ENCODE measurements around the gene ZNF329.

ZNF329 gene

DNA sequence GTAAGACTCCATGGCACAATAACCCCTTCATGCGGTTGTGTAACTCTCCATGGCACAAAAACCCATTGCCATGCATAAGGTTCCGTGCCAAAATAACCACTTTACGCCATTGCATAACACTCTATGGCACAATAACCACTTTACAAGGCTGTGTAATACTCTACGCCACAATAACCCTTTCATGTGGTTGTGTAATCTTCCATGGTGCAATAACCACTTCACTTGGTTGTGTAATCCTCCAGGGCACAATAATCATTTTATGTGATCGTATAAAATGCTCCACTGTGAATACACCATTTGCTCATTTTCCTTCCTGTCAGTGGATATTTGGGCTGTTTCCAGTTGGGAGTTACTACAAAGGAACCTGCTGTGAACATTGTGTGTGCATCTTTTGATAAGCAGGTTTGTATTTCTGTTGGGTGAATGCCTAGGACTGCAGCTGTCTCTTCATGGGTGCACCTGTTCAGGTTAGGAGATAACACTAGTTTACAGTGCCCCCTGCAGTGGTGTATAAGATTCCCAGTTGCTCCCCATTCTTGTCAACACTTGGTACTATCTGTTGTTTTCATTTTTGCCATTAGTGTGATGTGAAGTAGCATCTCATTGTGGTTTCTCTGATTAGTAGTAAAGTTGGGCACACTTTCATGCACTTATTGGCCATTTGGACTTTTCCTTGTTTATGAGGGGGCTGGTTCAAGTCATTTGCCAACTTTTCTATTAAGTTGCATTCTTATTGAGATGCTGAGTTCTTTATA lies 31.4 kb downstream of the ZNF329 start:
- DNase-seq (no peak), ATAC-seq (no peak)

DNA sequence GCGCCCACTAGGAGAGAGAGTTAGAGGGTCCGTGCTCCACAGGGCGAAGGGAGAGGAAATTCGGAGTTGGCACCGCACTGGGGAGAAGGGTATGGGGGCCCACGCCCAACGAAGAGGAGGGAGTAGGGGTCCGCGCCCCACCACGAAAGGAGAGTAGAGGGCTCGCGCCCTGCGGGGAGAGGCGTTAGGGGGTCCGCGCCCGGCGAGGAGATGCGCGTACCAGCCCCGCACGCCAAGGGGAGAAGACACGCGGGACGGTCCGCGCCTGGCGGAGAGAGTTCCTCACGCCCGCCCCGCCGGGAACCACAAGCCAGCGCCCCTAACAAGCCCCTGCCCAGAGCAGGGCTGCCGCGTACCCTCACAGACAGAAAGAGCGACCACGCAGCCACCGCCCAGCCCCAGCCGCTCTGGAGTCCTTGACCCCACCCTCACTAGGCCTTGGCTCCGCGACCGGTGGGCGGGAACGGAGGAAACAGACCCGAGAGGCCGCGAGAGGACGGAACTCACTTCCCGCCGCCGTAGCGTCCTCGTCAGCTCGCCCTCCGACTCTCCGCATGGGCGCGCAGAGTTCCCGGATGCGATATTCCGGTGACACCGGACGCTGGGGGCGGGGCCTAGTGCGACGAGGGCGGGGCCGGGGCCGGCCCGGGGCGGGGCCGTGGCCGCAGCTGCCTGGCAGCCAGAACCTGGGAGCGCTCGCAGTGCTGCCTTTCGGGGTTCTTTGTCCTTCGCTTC lies 32.6 kb downstream of the ZNF329 start:
- no peak for ATAC-seq
- no peak for DNase-seq

DNA sequence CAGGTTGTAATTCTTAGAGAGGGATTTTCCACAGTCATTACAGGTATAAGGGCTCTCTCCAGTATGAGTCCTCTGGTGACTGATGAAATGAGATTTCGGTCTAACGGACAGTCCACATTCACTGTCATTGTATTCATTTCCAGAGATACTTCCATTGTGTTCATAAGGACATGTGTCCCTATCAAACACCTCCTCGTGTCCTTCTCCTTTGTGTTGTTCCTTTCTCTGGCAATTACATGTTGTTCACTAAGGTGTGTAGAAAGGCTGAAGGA lies 42.1 kb downstream of the ZNF329 start:
- ATAC-seq (no peak), DNase-seq (no peak)

DNA sequence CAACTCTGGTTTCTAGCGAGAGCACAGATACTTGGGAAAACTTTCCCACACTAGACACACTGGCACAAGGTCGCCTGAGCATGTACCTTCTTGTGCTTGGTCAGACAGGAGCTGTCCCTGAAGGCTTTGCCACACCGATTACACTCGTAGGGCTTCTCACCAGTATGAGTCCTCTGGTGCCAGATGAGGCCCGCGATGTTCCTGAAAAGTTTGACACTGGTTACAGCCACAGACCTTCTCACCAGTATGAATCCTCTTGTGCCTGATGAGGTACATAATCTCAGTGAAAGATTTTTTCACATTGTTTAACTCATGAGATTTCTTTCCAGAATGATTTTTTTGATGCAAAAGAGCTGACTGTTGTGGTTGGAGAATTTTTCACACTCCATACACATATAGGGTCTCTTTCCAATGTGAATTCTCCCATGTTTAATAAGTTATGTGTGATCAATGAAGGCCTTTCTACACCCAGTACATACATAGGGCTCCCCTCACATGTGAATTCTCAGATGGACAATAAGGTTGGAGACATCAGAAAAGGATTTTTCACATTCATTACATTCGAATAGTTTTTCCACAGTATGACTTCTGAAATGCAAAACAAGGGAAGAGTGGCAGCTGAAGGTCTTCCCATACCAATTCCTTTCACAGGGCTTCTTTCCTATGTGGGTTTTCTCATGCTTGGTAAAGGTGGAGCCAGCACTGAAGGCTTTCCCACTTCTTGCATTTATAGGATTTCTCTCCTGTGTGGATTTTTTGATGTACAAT lies 42.6 kb downstream of the ZNF329 start:
- no peak for ATAC-seq
- DNase-seq, result no peak

DNA sequence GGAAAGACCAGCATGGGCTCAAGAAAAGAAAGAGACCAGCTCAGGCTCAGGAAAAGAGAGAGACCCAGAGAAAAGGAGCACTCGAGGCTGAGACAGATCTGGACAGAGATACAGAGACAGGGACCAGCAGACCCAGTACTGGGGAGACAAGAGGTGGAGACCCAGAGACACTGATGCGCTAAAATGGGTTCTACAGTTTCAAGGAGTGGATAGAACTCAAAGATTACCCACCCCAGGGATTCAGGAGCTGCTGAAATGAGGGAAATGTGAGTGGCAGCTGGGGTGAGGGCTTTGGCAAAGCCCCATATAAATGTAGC lies 51.9 kb downstream of the ZNF329 start:
- no peak for DNase-seq
- ATAC-seq, result no peak

DNA sequence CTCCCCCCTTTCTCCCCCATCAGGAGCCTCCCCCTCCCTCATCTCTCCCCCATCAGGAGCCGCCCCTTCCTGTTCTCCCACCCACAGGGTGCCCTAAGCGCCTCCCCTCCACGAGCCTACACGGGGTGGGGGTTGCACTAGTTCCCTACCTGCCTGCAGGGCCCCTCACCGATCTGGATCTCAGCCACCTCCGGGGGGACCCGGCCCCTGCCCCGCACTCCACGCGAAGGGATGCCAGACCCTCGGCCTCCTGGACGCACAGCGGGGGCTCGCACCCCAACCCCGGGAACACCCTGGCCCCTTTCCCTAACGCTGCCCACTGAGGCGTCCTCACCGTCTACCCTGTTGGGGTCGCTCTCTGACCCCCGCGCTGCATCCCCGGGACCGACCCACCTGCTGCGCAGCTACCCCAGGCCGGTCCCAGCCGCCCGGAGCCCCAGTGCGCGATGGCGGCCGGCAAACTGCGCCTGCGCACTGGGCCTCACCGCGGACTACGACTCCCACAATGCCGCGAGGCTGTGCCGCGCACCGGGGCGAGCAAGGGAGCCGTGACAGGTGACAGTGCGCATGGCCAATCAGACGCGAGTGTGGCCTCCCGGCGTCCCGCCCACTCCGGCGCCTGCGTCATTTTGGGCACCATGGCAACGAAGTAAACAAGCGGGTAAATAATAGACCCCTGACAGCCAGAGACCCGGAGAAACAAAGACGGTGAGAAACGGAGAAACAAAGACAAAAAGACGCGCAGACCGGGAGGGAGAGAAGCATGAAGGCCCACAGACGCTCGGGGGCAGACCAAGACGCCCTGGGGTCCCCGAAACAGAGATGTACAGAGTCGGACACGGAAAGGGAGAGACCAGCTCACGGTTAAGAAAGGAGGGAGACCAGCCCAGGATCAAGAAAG lies 52.6 kb downstream of the ZNF329 start, which contains the start of gene ZSCAN18:
Gene ZSCAN18 (minus strand): TSS at position 451 of the 901 bp plus-strand sequence. CDS start 7,964 bp downstream, outside the sequence.
- DNase-seq, result peak; percentile 97
- ATAC-seq, result peak; percentile 98

DNA sequence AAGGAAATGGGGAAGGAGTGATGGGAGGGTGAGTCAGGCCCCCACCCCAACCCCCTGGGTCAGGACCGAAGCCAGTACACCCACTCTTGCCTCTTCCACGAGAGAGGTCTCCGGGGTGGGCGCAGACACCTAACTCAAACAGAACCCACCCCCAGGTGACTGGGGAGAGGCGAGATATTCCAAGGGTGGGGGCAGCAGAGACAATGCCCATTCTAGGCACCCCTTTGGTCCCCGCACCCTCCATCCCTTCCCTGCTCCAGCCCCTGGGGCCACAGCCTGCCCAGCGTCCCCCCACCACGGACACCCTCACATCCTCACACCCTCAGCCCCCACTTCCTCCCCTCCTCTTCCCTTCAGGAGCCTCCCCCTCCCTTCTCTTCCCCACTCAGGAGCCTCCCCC lies 53.2 kb downstream of the ZNF329 start:
- DNase-seq, result no peak
- no peak for ATAC-seq

DNA sequence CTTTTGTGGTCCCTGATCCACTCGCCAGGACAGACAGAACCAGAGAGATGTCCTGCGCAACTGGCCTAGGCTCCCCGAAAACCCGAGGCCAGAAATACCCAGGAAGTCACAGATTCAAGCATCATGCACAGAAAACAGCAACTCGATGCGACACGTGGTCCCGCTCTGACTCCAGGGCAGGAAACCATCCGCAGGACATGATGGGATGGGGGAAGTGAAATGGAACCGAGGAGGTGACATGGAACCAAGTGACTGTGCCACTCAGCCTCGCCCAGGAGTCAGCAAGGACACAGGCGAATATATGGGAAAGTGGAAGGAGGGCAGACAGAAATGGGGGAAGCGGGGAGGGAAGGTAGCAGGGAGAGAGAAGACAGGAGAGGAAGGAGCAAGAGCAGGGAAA lies 53.7 kb downstream of the ZNF329 start:
- no peak for ATAC-seq

DNA sequence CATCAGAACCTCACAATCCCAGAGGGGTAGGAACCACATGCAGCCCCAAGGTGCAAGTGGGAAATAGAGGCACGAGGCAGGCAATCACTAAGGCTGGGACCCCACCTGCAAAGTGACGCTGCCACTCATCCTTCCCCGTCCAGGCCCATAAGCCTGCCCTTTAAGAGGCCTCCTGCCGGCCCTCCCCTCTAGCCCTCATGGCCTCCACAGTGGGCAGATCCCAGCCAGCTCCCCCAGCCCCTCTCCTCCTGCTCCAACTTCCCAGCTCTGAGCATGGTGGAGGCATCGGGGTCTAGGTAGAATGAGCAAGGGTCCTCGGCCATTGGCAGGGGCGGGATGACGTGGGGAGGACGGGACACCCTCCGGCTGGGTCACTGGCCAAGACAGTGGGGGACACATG lies 55.3 kb downstream of the ZNF329 start:
- DNase-seq (no peak), ATAC-seq (no peak)

More for the DNA sequence above, 53.7 kb downstream of the ZNF329 start:
- no peak for DNase-seq

DNA sequence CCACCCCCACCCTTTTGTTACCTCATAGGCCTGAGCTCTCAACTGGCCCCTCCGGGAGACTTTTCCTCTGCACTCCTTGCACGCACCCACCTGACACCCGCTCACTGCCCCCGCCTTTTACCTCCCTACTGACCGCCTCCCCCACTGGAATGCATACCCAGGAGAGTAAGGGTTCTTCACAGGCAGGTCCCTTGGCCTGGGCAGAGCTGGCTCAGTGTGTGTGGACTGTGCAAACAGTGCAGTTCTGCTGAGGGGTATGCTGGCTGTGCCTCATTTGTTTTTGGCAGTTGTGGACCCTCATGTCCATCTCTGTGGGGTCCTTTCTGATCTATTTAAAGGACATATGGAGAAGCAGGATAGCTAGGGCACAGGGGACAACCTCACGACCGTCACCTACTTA lies 57.5 kb downstream of the ZNF329 start:
- no peak for DNase-seq

DNA sequence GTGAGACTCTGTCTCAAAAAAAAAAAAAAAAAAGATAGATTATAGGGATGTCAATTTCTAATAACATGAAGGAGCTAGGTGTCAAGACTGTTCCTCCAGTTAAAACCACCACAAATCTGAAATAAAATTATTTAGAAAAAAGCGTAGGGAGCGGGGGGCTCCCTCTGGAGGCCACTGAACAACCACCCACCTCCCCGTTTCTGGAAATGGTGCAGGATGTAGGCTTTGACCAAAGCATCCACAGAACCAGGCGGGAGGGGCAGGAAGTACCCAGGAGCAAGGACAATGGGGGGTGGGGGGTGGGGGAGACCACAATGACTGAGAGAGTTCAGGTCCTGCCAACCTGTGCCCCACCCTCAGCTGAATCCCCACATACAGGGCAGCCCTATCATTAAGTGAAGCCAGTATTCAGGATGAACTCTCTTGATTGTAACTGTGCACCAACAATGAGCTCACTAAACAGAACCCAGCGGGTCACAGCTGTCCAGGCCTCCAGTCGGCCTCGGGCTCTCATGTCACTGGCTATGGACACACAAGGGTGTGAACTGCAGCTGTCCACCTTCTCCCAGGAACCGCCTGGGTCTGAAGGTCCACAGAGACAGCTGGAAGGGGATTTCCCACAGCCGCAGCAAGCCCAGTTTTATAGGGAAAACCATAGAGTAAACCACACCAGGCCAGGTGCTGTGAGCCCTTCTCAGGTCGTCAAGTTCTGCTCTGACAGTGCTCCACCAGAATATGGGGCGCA lies 59.2 kb downstream of the ZNF329 start:
- no peak for DNase-seq
- ATAC-seq, result no peak

More for the DNA sequence above, 57.5 kb downstream of the ZNF329 start:
- no peak for ATAC-seq

DNA sequence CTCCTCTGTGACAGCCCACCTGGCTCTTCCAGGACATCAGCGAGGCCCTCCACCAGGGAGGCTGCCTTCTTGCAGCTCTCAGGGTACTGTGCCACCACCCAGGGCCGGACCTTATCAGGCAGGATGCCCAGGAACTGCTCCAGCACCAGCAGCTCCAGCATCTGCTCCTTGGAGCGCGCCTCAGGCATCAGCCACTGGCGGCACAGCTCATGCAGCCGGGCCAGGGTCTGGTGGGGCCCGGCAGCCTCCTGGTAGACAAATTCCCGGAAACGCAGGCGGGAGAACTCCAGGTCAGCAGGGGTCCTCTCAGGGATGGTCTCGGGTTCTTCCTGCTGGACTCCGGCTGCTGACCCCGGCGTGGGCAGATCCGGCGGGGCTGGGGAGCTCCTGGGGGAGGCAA lies 60.7 kb downstream of the ZNF329 start:
- no peak for ATAC-seq
- no peak for DNase-seq

DNA sequence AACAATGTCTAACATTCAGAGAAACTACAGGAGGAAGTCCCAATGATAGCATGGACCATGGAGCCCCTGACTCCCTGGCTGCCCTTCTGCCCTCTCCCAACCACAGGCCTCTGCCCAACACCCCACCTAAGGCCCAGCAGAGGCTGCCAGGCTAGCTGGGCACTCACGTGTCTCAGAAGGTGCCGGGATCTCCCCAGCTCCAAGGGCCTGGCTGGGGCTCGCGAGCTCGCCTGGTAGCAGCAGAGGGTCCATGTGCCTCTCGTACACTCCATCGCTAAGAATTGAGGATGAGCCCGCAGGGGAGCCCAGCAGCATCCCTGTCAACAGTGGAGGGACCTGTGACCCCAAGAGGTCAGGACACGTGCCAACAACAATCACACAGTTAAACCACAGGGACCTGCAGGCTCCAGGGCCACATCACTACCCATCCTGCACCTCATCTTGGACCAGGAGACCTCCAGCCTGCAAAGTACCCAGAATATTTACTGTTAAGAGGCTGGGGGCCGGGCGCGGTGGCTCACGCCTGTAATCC lies 62.0 kb downstream of the ZNF329 start:
- DNase-seq (no peak), ATAC-seq (no peak)

DNA sequence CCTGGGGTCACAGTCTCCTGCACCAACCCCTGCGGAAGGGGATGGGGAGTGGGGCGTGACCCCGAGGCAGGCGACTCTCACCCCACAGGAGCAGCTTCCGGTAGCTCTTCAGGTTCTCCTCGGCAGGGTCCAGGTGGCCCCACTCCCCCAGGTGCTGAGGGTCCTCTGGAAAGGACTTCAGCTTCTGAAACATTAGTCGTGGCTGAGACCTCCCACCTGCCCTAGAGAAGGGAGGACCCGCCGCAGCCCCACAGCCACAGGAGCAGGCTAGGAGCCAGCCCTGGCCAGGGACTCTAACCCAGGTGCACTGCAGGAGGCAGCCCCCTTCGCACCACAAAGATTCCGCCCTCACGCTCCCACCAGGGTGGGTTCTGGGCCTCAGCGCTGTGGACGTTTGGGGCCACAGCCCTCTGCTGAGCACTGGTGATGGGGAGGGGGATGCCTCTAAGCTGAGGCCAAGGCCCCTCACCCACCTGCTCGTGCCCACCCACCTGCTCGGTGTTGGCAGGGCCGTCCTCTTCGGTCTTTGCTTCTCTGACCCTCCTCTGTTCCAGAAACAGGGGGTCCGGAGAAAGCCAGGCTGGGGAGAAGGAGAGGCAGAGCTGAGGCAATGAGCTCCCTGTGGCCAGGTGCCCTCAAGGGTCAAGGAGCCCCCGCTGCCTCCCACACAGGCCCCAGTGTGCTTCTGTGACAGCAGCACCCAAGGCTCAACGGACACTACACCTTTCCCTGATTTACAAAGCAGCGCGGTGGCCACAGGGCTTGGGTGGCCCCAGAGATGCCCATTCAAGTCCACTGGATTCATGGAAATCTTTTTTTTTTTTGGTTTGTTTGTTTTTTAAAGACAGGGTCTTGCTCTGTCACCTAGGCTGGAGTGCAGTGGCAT lies 63.5 kb downstream of the ZNF329 start:
- ATAC-seq, result no peak
- DNase-seq, result no peak

DNA sequence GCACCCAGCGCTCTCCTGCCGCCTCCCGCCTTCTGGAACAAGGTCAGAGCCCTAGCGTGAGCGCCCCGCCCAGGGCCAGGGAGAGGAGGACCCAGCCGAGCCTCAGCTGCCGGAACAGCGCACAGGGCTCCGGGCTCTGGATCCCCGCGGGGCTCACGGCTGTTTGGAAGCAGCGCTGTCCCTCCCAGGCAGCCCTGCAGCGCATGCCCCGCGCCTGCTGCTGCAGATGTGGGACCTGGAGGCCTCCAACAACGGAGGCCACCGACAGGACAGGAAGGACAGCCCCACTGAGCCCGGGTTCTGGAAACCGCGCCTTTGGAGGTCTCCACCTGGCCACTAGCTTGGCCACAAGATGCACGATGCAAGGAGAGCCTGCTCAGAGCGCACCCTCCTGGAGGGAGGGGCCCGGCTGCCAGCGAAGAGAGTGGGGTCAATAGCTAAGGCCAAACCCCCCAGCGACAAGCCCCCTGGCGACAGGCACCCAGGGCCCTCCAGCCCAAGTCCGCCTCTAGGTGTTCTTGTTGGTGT lies 65.2 kb downstream of the ZNF329 start:
- ATAC-seq, result no peak

DNA sequence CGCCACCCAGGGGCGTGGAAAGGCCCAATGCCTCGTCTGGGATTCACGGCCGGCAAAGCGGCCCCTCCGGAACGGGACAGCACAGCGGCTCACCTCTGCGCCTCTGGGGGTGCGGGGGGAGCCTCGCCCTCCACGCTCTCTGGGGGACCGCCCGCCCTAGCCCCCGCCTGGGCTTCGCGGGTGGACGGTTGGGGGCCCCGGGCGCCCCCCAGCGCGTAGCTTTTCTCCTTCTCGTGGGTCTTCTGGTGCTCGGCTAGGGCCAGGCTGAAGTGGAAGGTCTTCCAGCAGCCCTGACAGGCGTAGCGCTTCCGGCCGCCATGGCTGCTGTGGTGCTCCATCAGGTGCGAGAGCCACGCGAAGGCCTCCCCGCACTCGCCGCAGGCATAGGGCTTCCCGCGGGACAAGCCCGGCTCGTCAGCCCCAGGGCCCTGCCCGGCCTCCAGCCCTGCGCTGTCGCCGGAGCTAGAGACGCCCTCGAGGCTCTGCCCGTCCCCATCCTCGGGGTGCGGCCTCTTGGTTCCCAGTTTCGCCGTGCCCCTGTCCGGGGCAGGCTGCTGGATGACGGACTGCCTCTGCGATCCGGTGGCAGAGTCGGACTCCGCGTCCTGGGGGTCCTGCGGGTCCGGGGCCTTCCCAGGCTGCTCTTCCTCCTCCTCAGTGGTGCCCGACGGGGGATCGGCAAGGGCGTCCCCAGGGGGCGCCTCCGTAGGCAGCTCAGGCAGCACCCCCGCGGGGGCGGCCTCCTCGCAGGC lies 65.8 kb downstream of the ZNF329 start:
- ATAC-seq (no peak), DNase-seq (no peak)

More for the DNA sequence above, 65.2 kb downstream of the ZNF329 start:
- DNase-seq, result no peak

DNA sequence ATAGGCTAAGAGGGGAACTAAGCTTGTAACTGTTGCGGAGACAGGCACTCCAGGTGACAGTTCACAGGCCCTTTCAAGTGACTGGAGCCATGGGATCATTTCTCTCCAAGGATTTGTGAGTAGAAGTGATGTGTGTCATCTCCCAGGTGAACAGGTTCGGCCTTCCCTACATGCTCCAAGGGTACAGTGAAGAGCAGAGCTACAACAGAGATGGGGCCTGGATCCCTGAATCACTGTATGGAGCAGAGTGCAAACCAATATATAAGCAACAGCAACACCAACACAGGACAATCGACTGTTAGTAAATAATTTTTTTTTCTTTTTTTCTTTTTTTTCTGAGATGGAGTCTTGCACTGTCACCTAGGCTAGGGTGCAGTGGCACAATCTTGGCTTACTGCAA lies 67.6 kb downstream of the ZNF329 start:
- DNase-seq (no peak), ATAC-seq (no peak)

DNA sequence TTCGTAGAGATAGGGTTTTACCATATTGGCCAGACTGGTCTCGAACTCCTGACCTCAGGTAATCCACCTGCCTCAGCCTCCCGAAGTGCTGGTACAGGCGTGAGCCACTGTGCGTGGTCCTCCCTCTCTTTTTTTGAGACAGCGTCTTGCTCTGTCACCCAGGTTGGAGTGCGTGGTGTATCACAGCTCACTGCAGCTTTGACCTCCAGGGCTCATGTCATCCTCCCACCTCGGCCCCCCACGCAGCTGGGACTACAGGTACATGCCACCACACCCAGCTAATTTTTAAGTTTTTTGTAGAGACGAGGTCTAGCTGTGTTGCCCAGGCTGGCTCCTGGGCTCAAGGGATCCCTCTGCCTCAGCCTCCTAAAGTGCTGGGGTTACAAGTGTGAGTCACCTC lies 70.8 kb downstream of the ZNF329 start:
- DNase-seq, result no peak
- ATAC-seq, result no peak
